ENCODE results near the gene CLTB. TPM values are rescaled to one million over a fixed set of nuclear protein-coding genes. Genes with fewer than 3 reads are reported as not detected.

The CLTB gene
- total and polyA plus RNA-seq, 2 of the 8 experiments (the other 6 are each of a cell fraction or from before 2014, with no cell fraction given) = 25.9 to 34.9 TPM

GRCh38 chr5:176413709-176414191 is 2.6 kb downstream of the CLTB start:
- Histone ChIP-seq H4K91ac (replicated peaks; ENCODE audit: insufficient read length, low read length) (no peak overlapping the region), H2BK15ac (ENCODE audit: low read length) (no peak overlapping the region), H2BK5ac (ENCODE audit: low read depth, low read length) (no peak overlapping the region), H3K4me2 (ENCODE audit: insufficient read depth in 1 of 2, low read depth in 2 of 2, low read length in 2 of 2) (no peak overlapping the region), H3K27ac (ENCODE audit: low read depth, low read length) (no peak overlapping the region), H3K9ac (replicated peaks in 1 of 4; ENCODE audit: extremely low read depth in 1 of 4, low read depth in 3 of 4, low read length in 3 of 4) (no peak overlapping the region), H2BK12ac (ENCODE audit: low read depth, low read length) (no peak overlapping the region), H3K9me3 (ENCODE audit: insufficient read depth in 2 of 2, low read depth in 1 of 2, low read length in 1 of 2) (no peaks in the 10 kb centered on the region; a peak in 1 of 4 replicates), H3K18ac (ENCODE audit: extremely low read depth, low read length) (no peak overlapping the region), H3K14ac (ENCODE audit: insufficient read length) (no peak overlapping the region), H3K4me3 (ENCODE audit: extremely low read depth in 1 of 4, insufficient read depth in 2 of 4, low read depth in 3 of 4, low read length in 4 of 4) (no peak overlapping the region), H3K23me2 (ENCODE audit: low read depth, low read length) (no peaks in the 10 kb centered on the region; the same call in 1 of the 2 replicates), H2BK120ac (replicated peaks; ENCODE audit: low read depth, low read length) (no peak overlapping the region), H2BK20ac (ENCODE audit: low read length) (no peak overlapping the region), H3K36me3 (ENCODE audit: control insufficient read depth in 2 of 4, insufficient read depth in 4 of 4, low read length in 3 of 4) (0 out of 8 replicates have a peak, but pooled peaks cover 0 to 2% (median 0%) of the 10 kb centered on the region in 4 experiments), H3K56ac (replicated peaks; ENCODE audit: insufficient read length, low read depth, low read length) (no peak overlapping the region), H2AFZ (ENCODE audit: low read length) (no peak overlapping the region), H4K5ac (ENCODE audit: insufficient read length, low read depth, low read length) (no peak overlapping the region), H3K27me3 (replicated peaks in 1 of 4; ENCODE audit: control insufficient read depth in 3 of 4, extremely low read depth in 1 of 4, insufficient read depth in 3 of 4, low read length in 3 of 4) (peaks cover 0 to 11% (median 9%) of the 10 kb centered on the region in 4 experiments; a peak in 6 of 7 replicates), H3K79me2 (ENCODE audit: control insufficient read depth in 1 of 2, insufficient read depth in 2 of 2, low read length in 2 of 2) (no peaks in the 10 kb centered on the region), H3K4me1 (replicated peaks in 1 of 4; ENCODE audit: control insufficient read depth in 3 of 4, insufficient read depth in 4 of 4, low read length in 3 of 4) (peaks cover 0 to 3% (median 0%) of the 10 kb centered on the region in 4 experiments; a peak in 4 of 7 replicates), H4K20me1 (replicated peaks in 1 of 2; ENCODE audit: control insufficient read depth in 1 of 2, insufficient read depth in 2 of 2, low read length in 2 of 2) (peaks cover 0 to 2% of the 10 kb centered on the region in 2 experiments), H2AK5ac (ENCODE audit: low read depth, low read length) (no peak overlapping the region), H4K8ac (ENCODE audit: extremely low read depth, insufficient read depth, low read length) (no peak overlapping the region; the same call in 1 of the 2 replicates), H3K4ac (replicated peaks; ENCODE audit: insufficient read length, low read depth, low read length) (no peak overlapping the region), H3K23ac (ENCODE audit: insufficient read length) (no peak overlapping the region), H3K79me1 (ENCODE audit: low read depth, low read length) (no peaks in the 10 kb centered on the region)
- FAIRE-seq (no peak), DNase-seq (ENCODE audit: low read depth in 1 of 2, low spot score in 2 of 2) (no peak)
- ChIA-PET POLR2A (ENCODE audit: partially characterized antibody) (no interaction called here), CTCF (ENCODE audit: partially characterized antibody) (interaction anchor here (0.5 kb wide), 1 partner anchor 138 kb away, joined by 3 read pairs; no protein-coding TSS in a partner anchor)
- 73% methylated on average over 7 of the region's 7 CpGs; no CpG with 5 or more reads in 1 of the 2 experiments for WGBS, 2 experiments (ENCODE audit: extremely low coverage in 1 of 2, insufficient coverage in 1 of 2, insufficient read length in 1 of 2, insufficient replicate concordance in 2 of 2, low coverage in 1 of 2, low lambda C conversion rate in 2 of 2, missing lambda C conversion rate in 1 of 2)
- TF ChIP-seq POLR2AphosphoS5 (IDR thresholded peaks at IDR 0.05; ENCODE audit: low read depth, low read length) (no peak), NANOG (IDR thresholded peaks at IDR 0.05; ENCODE audit: insufficient read depth, low read depth, low read length, poor library complexity, severe bottlenecking) (no peak), SAP30 (IDR thresholded peaks at IDR 0.05; ENCODE audit: insufficient read depth, insufficient replicate concordance, low read length) (no peak), RAD21 (IDR thresholded peaks at IDR 0.05 in 1 of 2, conservative IDR thresholded peaks at IDR 0.05 in 1 of 2; ENCODE audit: low read depth in 2 of 2, low read length in 2 of 2) (no peak), HDAC2 (IDR thresholded peaks at IDR 0.05; ENCODE audit: borderline replicate concordance in 1 of 2, low read depth in 2 of 2, low read length in 2 of 2) (no peak), NRF1 (IDR thresholded peaks at IDR 0.05; ENCODE audit: low read depth, low read length) (no peak), SUZ12 (IDR thresholded peaks at IDR 0.05; ENCODE audit: low read length) (no peak), HDAC6 (IDR thresholded peaks at IDR 0.05; ENCODE audit: low read depth, low read length) (no peak), CREB1 (IDR thresholded peaks at IDR 0.05) (no peak), EZH2 (IDR thresholded peaks at IDR 0.05; ENCODE audit: low read depth, low read length, severe bottlenecking) (no peak), RXRA (IDR thresholded peaks at IDR 0.05; ENCODE audit: insufficient read depth, low read depth, low read length) (no peak), KDM4A (IDR thresholded peaks at IDR 0.05; ENCODE audit: low read depth, low read length, severe bottlenecking) (no peak)

Measured in H1 (cell line).